Activated CD8-positive, alpha-beta memory T cell treated with anti-CD3 and anti-CD28 coated beads, Interleukin-2, amount 50 U/mL, for 24 hours (primary cell): ENCODE measurements around the gene MICALL2.
"Not testable (repeated sequence)": the region's sequence is repeated elsewhere in the genome, so short reads cannot be mapped to it uniquely, and the experiment has no call there.

ENCODE experiments used
- DNase-seq: peaks from one replicate; pipeline ENCODE4 v3.0.0-alpha.2; 2020; ENCODE audit errors: extremely low read depth

Gene MICALL2

DNA sequence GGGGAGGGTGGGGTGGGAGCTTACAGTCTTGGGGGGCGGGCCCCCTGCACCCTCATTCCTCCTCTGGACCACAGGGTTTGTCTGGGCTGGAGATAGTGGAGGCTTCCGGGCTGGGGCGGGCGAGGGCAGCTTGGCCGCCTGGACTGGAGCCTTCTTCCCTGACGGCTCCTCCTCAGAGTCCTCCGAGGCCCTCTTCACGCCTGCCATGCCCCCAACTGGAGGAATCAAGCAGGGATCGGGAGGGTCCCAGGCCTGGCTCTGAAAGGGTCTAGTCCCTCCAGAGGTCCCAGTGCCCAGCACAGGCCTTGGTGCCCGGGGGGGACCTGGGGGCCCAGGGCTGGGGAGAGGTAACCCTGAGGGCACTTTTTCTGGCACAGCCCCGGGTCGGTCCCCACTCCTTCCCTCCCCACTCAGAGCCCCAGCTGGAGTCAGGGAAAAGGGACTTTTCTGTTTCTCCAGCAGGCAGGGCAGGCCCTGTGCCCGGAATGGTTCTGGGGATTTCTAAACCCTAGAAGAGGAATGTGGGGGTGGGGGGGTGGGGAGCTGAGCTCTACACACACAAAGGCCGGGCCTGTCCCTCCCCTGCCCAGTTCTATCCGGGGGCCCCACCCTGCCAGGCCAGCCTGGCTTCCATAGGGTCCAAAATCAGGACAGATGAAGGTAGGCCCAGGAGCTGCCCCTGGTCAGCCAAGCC is 11.6 kb downstream of the MICALL2 start:
- DNase-seq = no peak

DNA sequence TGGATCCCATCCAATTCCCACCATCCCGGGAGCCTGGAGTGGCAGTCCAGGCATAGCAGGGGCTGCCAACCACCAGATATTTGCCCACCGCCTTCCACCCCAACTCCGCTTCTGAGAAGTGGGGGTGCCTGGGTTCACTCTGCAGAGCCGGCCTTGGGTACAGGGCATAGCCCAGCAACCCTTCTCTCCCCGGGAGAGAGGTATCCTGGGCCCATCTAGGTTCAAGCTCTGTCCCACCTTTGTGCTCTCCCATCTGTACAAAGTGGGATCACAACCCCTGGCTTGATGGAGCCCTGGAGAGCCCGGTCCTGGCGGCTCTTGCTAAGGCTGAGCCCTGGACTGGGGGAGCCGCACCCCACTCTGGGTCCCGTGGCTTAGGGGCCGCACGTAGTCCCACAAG is 12.2 kb downstream of the MICALL2 start:
- no peak for DNase-seq

DNA sequence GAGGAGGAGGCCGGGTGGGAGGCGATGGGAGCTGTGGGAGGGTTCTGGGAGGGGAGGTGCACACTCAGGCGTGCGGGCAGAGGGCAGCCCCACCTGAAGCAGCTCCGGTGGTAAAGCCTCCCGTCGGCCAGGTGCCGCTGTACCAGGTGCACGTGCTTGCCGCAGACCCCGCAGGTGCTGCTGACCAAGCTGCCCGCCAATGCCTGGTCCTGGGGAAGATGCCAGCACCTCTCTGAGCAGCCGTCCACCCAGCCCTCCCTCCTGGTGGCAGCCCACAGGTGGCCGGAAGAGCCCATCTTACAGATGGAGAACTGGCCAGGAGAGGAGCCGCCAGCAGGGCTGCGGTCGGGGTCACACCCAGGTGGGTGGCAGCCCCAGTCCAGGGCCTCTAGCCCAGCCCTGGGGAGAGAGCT is 12.6 kb downstream of the MICALL2 start:
- DNase-seq = no peak

DNA sequence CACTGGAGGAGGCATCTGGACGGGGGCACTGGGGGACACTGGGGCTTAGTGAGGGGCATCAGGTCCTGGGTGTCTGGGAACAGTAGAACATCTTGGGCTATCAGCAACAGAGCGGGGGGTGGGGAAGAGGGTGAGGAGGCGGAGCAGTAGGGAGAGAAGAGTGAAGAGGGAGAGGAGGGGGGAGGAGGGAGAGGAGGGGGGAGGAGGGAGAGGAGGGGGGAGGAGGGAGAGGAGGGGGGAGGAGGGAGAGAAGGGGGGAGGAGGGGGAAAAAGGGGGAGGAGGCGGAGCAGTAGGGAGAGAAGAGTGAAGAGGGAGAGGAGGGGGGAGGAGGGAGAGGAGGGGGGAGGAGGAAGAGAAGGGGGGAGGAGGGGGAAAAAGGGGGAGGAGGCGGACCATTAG is 13.2 kb downstream of the MICALL2 start:
- DNase-seq = not testable (repeated sequence)

DNA sequence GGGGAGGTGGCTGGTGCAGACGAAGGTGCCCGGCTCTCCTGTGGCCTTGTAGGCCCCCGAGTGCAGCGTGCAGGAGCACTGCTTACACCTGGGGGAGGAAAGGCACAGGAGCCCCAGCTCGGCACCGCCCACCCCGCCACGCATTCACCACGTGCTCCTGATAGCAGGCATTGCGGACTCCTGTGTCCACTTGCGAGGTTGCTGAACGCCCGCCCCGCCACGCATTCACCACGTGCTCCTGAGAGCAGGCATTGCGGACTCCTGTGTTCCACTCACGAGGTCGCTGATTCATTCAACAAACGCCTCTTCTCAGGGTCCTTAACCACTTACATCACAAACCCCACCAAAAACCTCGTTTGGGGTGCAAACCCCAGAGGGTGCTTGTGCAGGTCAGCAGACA is 13.9 kb downstream of the MICALL2 start:
- DNase-seq = no peak

DNA sequence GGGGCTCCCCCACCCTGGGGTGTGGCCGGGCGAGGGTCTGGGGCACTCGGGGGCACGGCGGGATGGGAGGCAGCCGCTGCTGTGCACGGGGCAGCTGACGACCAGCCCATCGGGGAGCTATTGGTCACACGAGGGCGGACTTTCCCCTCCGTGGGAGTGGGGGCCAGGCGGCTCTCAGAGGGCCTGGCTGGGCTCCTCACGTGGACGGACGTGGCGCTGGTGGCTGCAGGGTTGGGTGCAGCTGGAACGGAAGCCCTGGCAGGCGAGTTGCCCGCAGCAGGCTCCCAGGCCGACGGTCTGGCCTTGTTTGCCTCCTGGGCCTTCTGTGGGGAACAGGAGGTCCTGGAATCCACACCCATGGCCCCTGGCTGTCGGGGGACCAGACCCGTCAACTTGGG is 14.3 kb downstream of the MICALL2 start:
- no peak for DNase-seq

DNA sequence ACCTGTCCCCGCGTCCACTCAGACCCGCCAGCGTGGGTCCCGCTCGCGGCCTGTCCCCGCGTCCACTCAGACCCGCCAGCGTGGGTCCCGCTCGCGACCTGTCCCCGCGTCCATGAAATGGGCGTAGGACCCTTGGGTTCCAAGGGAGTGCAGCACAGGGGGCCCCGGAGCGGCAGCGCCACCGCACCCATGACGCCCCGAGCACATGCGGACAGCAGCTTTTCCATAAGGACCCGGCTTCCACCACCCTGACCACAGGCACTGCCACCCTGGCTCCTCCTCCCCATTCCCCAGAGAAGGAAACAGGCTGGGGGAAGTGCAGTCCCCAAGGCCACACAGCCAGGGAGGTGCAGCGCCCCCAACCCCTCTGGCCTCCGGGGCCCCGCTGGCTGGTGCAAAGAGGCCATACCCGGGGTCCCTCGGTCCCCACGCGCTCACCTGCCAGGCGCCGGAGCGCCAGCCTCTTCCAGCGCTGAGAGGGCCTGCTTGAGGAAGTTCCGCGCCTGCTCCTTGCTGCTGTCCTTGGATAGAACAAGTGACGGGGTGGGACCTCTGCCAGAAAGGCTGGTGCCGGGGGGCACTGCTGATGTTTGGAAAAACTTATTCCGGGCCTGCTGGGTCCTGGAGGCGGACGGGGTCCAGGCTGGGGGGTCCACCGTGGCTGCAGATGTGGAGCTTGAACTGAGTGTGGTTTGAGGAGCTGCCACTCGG is 14.9 kb downstream of the MICALL2 start:
- DNase-seq = no peak

DNA sequence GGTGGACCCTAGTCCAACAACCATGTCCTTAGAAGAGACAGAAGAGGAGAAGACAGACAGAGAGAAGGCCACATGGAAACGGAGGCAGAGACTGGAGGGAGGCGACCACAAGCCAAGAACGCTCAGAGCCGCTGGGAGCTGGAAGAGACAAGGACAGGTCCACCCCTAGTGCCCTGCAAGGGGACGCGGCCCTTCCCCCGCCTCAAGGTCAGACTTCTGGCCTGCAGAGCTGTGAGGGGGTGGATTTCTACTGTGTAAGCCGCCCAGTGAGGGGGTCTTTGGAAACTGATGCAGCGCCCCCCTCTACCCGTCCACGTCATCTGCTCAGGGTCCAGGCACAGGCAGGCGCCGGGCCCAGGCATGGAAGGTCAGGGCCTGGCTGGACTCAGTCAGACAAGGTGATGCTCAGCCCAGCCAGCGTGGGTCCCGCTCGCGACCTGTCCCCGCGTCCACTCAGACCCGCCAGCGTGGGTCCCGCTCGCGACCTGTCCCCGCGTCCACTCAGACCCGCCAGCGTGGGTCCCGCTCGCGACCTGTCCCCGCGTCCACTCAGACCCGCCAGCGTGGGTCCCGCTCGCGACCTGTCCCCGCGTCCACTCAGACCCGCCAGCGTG is 15.6 kb downstream of the MICALL2 start:
- not testable (repeated sequence) for DNase-seq

DNA sequence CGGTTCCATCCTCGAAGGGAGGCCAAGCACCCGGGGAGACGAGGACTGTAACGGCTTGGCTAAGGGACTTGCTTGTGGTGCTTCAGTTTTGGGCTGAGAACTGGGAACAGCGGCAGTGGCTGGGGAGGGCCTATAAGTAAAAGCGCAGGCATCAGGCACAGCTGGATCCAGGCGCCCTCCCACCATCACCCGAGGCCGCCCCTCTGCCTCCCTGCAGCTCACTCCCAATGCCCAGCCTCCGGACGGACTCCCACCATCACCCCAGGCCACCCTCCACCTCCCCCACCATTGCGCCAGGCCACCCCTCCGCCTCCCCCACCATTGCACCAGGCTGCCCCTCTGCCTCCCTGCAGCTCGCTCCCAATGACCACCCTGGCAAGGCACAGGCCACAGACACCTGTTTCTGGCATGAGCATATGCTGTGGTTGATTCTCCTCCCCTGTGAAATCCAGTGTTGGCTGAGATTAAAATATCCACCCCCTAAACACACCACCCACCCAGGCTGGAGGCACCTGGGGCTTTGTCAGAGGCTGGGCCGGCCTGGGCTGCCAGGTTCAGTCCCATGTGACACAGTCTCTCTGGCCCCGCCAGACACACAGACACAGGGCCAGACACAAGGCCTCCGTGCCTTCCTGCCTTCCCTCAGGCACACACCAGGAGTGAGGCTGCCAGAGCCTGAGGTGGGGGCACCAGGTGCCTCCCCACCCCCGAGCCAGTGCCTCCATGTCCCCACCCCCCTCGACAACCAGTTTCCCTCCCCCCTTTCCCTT is 16.7 kb downstream of the MICALL2 start:
- no peak for DNase-seq

DNA sequence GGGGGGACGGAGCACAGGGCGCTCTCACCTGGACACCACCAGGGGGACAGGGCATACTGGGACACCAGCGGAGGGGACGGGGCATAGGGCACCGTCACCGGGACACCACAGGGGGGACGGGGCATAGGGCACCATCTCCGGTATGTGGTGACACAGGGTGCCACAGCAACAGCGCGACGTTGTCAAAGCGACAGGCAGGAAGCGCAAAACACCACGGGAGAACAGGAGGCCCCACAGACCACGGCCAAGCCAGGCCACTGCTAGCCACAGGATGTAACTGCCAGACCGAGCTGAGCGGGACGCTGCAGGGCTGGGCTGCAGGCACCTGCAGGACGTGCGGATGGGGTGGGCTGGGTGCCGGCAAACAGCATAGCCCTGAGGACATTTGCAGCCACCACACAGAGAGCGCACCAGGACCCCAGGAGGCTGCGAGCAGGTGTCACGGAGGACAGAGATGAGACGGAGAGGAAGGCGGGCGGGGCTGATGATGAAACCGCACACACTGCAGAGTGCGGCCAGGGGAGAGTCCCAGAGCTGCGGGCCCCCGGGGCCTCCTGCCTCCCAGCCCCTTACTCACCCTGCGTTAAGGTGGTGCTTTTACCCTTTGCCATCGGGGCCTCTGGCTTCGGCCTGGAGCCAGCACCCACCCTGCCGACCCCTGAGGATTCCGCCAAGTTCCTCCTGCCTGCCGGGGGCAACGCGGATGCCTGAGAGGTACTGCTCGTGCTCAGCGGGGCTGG is 17.5 kb downstream of the MICALL2 start:
- DNase-seq = no peak

DNA sequence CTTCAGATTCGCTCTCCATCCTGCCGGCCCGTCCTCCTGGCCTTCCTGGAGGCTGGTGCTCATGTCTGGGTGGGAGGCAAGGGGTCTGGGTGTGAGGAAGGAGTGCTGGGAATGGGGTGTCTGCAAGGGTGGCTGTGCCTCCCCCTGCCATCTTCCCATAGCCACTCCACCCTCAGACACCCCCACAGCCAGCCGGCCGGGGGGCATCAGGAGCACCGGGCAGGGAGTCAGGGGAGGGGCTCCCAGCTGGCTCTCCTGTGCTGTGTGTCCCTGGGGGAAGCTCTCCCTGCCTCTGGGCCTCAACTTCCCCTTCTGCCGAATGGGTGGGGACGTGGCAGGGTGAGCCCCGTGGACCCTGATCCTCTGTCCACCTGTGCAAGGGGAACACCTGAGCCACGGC is 18.6 kb downstream of the MICALL2 start:
- DNase-seq = no peak

DNA sequence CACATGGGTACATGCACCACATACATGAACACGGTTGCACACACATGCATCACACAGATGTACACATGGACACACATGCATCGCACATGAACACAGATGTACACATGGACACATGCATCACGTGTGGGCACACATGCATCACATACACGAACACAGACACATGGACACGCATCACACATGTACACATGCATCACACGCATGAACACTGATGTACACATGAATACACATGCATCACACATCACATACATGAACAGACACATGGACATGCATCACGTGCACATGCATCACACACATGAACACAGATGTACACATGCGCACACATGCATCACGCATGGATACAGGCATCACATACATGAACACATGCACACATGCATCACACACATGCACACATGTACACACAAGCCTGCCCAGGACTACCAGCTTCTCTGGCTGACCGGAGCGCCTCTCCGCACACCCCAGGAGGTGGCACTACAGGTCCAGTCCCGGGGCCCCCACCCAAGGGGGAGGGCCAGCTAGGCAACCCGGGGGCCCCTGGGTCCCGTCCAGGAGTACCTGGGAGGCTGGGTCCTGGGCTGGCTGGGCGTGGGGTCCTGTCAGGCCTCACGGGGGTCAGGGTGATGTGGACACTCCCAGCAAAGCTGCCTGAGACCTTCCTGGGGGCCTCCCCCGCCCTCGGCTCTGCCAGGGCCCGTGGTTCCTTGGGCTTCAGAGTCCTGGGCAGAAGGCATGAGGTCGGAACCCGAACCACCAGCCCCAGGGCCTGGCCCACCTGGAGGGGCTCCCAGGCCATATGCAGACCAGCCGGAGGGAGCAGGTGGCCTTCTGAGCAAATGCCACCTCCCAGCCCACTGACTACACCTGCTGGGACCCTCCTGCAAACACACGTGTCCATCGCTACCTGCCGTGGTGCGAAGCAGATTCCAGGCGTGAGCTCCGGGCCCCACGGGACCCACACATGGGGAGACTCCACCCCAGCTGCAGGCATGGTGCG is 19.6 kb downstream of the MICALL2 start:
- no peak for DNase-seq

DNA sequence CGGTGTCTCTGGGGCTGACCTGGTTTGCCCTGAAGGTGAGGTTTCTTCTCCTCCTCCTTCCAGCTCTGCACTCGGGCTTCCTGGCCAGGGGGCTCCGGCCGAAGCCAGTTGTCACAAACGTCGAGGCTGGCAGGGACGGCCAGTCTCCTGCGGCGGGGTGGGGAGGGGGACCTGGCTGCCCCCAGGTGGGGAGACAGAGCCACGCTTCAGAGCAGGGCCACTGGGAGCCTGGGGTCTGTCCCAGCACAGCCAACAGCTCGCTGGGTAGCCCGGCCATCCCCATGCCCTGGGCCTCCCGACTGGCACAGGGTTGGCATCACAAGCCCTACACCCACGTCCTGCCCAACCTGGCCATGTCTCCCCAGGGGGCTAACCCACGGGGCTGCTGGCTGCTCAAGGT is 20.4 kb downstream of the MICALL2 start:
- DNase-seq = no peak

DNA sequence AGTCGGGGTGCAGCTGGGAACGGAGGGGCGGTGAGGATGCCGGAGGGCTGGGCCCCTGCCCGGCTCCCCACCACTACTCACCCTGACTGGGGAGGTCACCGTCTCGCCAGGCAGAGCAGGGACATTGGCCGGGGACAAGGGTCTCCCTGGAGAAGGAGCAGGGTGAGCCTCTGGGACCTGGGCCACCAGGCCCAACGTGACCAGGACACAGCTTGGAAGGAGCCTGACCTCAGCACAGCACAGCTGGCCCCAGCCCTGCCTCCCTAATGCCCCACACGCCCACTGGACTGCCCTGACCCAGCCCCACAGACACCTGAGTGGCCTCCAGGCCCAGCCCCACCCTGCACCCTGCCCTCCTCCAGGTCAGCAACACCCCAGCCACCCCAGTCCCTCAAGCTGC is 21.1 kb downstream of the MICALL2 start:
- no peak for DNase-seq

DNA sequence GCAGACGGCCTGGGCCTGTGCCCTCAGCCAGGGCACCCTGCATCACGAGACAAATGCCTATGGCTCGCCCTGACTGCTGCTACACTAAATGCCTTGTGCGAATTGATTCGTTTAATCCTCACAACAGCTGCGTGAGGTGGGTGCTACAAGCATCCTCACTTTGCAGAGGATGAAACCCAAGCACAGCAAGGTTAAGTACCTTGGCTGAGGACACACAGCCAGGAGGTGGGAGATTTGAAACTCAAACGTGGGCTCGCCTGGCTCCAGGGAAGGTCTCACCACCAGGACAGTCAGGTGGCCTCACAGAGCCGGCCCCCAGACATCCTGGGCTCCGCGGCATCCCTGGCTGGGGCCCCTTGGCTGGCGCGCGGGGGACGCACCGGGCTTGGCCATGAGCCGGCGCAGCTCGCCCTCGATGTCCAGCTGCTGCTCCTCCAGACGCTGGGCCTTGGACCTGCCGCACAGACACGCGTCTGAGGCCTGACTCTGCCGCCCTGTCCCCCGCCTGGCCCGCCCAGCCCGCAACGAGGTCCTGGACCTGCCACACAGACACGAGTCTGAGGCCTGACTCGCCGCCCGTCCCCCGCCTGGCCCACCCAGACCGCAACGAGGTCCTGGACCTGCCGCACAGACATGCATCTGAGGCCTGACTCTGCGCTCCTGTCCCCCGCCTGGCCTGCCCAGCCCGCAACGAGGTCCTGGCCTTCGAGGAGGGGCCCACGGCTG is 22.0 kb downstream of the MICALL2 start:
- no peak for DNase-seq

DNA sequence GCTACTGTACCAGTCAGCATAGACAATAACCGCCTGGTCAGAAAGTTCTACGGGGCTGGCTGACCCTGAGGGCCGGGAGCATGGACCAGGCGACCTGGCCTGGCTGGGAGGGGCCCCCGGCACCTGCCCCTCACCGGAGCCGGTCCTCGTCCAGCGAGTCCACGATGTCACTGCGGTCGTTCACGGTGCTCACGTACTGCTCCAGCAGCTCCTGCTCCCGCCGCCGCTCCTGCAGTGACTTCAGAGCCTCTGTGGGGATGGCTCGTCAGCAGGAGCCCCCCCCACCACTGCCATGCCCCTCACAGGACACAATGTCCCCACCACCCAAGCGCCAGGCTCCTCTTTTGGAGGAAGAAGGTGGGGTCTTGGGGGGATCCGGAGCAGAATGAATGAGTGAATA is 22.7 kb downstream of the MICALL2 start:
- DNase-seq = no peak

DNA sequence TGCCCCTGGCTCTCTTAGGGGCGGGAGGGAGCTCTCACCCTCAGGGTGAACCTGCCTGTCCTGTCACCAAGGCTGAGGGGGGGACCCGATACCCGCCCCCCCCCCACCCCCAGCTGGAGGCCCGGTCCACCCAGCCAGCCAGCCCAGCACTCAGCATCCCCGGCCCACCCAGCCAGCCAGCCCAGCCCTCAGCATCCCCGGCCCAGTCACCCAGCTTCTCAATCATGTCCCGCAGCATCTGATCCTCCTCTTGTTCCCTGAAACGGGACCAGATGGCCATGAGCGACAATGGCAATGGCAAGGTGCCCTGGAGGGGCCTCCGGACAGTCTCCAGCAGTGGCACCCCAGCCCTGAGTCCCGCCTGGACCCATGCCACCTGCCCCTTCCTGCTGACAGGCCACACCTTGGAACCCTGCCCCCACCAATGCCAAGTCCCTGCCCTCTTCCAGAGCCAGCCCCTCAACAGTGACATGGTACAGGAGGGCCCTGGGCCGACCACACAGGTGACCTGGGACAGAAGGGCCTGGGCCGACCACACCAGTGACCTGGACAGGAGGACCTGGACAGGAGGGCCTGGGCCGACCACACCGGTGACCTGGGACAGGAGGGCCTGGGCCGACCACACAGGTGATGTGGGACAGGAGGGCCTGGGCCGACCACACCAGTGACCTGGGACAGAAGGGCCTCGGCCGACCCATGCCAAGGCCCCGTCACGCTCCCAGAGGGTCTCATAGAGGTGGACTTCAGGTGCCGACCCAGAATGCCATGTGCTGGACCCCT is 24.2 kb downstream of the MICALL2 start:
- DNase-seq = no peak

DNA sequence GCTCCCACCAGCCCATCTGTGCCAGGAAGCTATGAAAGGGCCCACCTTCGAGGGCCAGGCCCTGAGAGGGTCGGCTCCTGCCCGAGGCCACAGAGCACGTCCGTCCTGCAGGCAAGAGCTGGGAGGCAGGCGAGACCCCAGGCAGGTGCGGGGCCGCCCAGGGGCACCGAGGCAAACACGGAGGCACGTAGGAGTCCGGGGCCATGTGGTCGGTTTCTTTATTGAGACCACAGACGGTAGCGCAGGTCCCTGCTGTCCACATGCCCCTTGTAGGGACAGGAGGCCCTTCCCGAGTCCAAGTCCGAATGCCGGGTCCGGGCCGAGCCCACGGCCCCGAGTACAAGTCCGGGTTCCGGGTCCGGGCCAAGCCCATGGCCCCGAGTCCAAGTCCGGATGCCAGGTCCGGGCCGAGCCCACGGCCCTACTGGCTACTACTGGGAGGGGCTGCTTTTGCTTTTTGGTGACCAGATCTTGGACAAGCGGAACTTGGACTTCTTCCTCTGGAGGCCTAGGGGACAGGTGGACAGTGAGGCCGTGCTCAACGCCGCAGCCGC is 25.0 kb downstream of the MICALL2 start:
- no peak for DNase-seq
